HL-60/S4 treated with retinoic acid at 250 ng/mL for 4 days and 3 days (cell line): ENCODE data around the gene BTBD9.

Experiments
- in situ Hi-C: fragments of 300-500 bp; cut with MboI; formaldehyde crosslinking; loops from 2 replicates; pipeline ENCODE4 v1.7.0; 2022; ENCODE audit warnings: low sequenced_read_pairs

Gene BTBD9

GRCh38 chr6:38566295-38567030 is 73.3 kb downstream of the BTBD9 start:
- in situ Hi-C loops: no loop called here

- in situ Hi-C loops: no loop called here
Observed at GRCh38 chr6:38564301-38564700, 75.4 kb downstream of the BTBD9 start.

- in situ Hi-C loops: no loop called here
Observed at GRCh38 chr6:38555606-38556005, 84.1 kb downstream of the BTBD9 start.

- in situ Hi-C loops: no loop called here
Observed at GRCh38 chr6:38554700-38555413, 84.9 kb downstream of the BTBD9 start.

GRCh38 chr6:38554014-38554413 is 85.7 kb downstream of the BTBD9 start:
- in situ Hi-C loops: no loop called here

- in situ Hi-C loops: no loop called here
Observed at GRCh38 chr6:38552121-38552520, 87.6 kb downstream of the BTBD9 start.

- in situ Hi-C loops: no loop called here
Observed at GRCh38 chr6:38549795-38550194, 89.9 kb downstream of the BTBD9 start.

- in situ Hi-C loops: no loop called here
Observed at GRCh38 chr6:38549180-38549579, 90.5 kb downstream of the BTBD9 start.

- in situ Hi-C loops: no loop called here
Observed at GRCh38 chr6:38543022-38543421, 96.7 kb downstream of the BTBD9 start.

GRCh38 chr6:38542031-38542430 is 97.7 kb downstream of the BTBD9 start:
- in situ Hi-C loops: no loop called here

GRCh38 chr6:38533064-38533463 is 106.7 kb downstream of the BTBD9 start:
- in situ Hi-C loops: no loop called here

GRCh38 chr6:38531134-38531533 is 108.6 kb downstream of the BTBD9 start:
- in situ Hi-C loops: no loop called here

- in situ Hi-C loops: no loop called here
Observed at GRCh38 chr6:38528196-38528965, 111.3 kb downstream of the BTBD9 start.

GRCh38 chr6:38527371-38527770 is 112.4 kb downstream of the BTBD9 start:
- in situ Hi-C loops: no loop called here

- in situ Hi-C loops: no loop called here
Observed at GRCh38 chr6:38525888-38526287, 113.8 kb downstream of the BTBD9 start.

GRCh38 chr6:38524436-38525145 is 115.1 kb downstream of the BTBD9 start:
- in situ Hi-C loops: no loop called here

- in situ Hi-C loops: no loop called here
Observed at GRCh38 chr6:38522322-38522721, 117.4 kb downstream of the BTBD9 start.

- in situ Hi-C loops: no loop called here
Observed at GRCh38 chr6:38518511-38519304, 121.0 kb downstream of the BTBD9 start.

GRCh38 chr6:38517005-38517404 is 122.7 kb downstream of the BTBD9 start:
- in situ Hi-C loops: no loop called here

GRCh38 chr6:38514399-38514798 is 125.3 kb downstream of the BTBD9 start:
- in situ Hi-C loops: no loop called here
